Measurements from ENCODE around the gene ARFGEF3. TPM values are rescaled to one million over a fixed set of nuclear protein-coding genes. Genes with fewer than 3 reads are reported as not detected.

The ARFGEF3 gene
- total and polyA plus RNA-seq, 7 donors, result 1.5 to 5.2 (median 3.5) TPM

GRCh38 chr6:138330763-138331162 lies 169.0 kb downstream of the ARFGEF3 start:
- intact Hi-C loops (cut with DNase I), result no loop called here
- no peaks in the 10 kb centered on the region for H3K36me3 ChIP-seq
- TF ChIP-seq CTCF (IDR thresholded peaks at IDR 0.05), result no peak
- TF ChIP-seq EP300 (IDR thresholded peaks at IDR 0.05), result no peak
- no peak for TF ChIP-seq POLR2AphosphoS5 (IDR thresholded peaks at IDR 0.05)
- no peak for TF ChIP-seq POLR2A (IDR thresholded peaks at IDR 0.05)
- H3K4me3 ChIP-seq, result no peak overlapping the region
- H3K4me1 ChIP-seq, result no peaks in the 10 kb centered on the region
- 86 to 91% methylated on average over 1 of the region's 1 CpG for WGBS, 2 donors
- no peaks in the 10 kb centered on the region for H3K9me3 ChIP-seq
- DNase-seq, result no peak
- no peak overlapping the region for H3K27ac ChIP-seq
- no peaks in the 10 kb centered on the region for H3K27me3 ChIP-seq

DNA sequence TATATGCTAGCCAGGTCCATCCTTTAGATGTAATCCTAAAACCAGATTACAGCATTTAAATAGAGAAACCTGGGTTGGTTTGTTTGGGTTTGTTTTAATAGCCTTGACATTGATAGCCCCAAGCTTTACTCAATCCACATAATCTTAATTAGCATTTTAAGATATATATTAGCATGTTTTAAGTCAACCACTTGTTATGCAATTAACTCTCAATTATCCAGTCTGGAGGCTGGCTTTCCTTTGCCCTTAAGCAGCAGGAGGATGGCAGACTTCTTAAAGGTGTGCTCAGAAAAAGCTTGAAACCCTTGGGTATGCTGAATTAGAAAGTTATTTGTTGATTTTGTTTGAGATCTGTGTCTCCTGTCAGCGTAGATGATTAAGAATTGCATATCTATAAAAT lies 169.7 kb downstream of the ARFGEF3 start:
- Histone ChIP-seq H3K9me3 (no peaks in the 10 kb centered on the region), H3K36me3 (no peaks in the 10 kb centered on the region), H3K27me3 (no peaks in the 10 kb centered on the region), H3K4me1 (no peaks in the 10 kb centered on the region), H3K4me3 (no peak overlapping the region), H3K27ac (no peak overlapping the region)
- 68 to 88% methylated on average over 1 of the region's 1 CpG for WGBS, 2 donors
- intact Hi-C loops (cut with DNase I), result no loop called here
- TF ChIP-seq EP300 (IDR thresholded peaks at IDR 0.05), result no peak
- no peak for TF ChIP-seq CTCF (IDR thresholded peaks at IDR 0.05)
- TF ChIP-seq POLR2AphosphoS5 (IDR thresholded peaks at IDR 0.05), result no peak
- TF ChIP-seq POLR2A (IDR thresholded peaks at IDR 0.05), result no peak
- DNase-seq, result no peak

DNA sequence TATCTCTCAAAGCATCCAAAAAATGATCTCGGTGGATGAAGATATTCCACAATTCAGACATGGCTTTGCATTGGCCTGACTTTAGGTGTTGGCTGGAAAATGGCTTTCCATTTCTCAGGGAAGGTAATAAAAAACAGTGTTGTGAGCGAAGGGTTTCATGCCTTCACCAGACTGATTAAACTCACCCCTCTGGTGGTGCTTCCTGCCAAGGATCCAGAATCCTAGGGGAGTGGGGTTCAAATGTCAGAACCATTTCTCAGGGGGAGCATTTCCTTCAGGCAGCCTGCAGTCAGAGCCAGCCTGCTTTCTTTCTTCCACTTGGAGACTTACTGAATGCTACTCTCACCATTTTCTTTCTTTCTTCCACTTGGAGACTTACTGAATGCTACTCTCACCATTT lies 170.2 kb downstream of the ARFGEF3 start:
- H3K27ac ChIP-seq, result no peak overlapping the region
- H3K27me3 ChIP-seq, result no peaks in the 10 kb centered on the region
- no peak overlapping the region for H3K4me3 ChIP-seq
- DNase-seq, result no peak
- TF ChIP-seq CTCF (IDR thresholded peaks at IDR 0.05), result no peak
- TF ChIP-seq POLR2A (IDR thresholded peaks at IDR 0.05), result no peak
- no peak for TF ChIP-seq EP300 (IDR thresholded peaks at IDR 0.05)
- no peak for TF ChIP-seq POLR2AphosphoS5 (IDR thresholded peaks at IDR 0.05)
- intact Hi-C loops (cut with DNase I), result no loop called here
- no peaks in the 10 kb centered on the region for H3K9me3 ChIP-seq
- H3K36me3 ChIP-seq, result no peaks in the 10 kb centered on the region
- no peaks in the 10 kb centered on the region for H3K4me1 ChIP-seq
- WGBS, 2 donors, result 71 to 86% methylated on average over 2 of the region's 2 CpGs

DNA sequence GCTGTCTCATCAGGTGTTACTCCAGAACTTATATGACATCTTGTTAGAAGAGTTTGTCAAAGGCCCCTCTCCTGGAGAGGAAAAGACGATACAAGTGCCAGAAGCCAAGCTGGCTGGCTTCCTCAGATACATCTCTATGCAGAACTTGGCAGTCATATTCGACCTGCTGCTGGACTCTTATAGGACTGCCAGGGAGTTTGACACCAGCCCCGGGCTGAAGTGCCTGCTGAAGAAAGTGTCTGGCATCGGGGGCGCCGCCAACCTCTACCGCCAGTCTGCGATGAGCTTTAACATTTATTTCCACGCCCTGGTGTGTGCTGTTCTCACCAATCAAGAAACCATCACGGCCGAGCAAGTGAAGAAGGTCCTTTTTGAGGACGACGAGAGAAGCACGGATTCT lies 172.3 kb downstream of the ARFGEF3 start:
- Histone ChIP-seq H3K4me1 (no peaks in the 10 kb centered on the region), H3K36me3 (no peaks in the 10 kb centered on the region), H3K4me3 (no peak overlapping the region), H3K27me3 (no peaks in the 10 kb centered on the region), H3K9me3 (no peaks in the 10 kb centered on the region), H3K27ac (no peak overlapping the region)
- no peak for DNase-seq
- intact Hi-C loops (cut with DNase I), result no loop called here
- WGBS, 2 donors, result 93 to 94% methylated on average over 14 of the region's 14 CpGs
- TF ChIP-seq EP300 (IDR thresholded peaks at IDR 0.05) (no peak), POLR2AphosphoS5 (IDR thresholded peaks at IDR 0.05) (no peak), POLR2A (IDR thresholded peaks at IDR 0.05) (no peak), CTCF (IDR thresholded peaks at IDR 0.05) (no peak)

DNA sequence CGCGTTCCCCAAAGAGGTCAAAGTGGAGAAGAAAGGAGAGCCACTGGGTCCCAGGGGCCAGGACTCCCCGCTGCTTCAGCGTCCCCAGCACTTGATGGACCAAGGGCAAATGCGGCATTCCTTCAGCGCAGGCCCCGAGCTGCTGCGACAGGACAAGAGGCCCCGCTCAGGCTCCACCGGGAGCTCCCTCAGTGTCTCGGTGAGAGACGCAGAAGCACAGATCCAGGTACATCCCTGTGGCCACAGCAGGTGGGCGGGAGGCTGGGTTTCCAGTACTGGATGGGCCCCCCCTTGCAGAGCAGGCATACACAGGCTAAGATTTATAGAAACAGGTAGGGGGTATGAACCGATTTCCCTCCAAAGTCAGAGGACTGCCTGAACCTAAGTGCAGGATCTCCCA lies 173.2 kb downstream of the ARFGEF3 start:
- no peaks in the 10 kb centered on the region for H3K9me3 ChIP-seq
- intact Hi-C loops (cut with DNase I), result no loop called here
- WGBS, 2 donors, result 96% methylated on average over 14 of the region's 14 CpGs
- no peaks in the 10 kb centered on the region for H3K4me1 ChIP-seq
- H3K27ac ChIP-seq, result no peak overlapping the region
- no peak for DNase-seq
- H3K4me3 ChIP-seq, result no peak overlapping the region
- no peaks in the 10 kb centered on the region for H3K36me3 ChIP-seq
- TF ChIP-seq CTCF (IDR thresholded peaks at IDR 0.05) (no peak), POLR2AphosphoS5 (IDR thresholded peaks at IDR 0.05) (no peak), POLR2A (IDR thresholded peaks at IDR 0.05) (no peak), EP300 (IDR thresholded peaks at IDR 0.05) (no peak)
- no peaks in the 10 kb centered on the region for H3K27me3 ChIP-seq
